Measurements from ENCODE around the gene ANXA11.

Gene ANXA11

GRCh38 chr10:80186364-80187012 lies 18.8 kb downstream of the ANXA11 start:
- TF ChIP-seq, protein P1, sequence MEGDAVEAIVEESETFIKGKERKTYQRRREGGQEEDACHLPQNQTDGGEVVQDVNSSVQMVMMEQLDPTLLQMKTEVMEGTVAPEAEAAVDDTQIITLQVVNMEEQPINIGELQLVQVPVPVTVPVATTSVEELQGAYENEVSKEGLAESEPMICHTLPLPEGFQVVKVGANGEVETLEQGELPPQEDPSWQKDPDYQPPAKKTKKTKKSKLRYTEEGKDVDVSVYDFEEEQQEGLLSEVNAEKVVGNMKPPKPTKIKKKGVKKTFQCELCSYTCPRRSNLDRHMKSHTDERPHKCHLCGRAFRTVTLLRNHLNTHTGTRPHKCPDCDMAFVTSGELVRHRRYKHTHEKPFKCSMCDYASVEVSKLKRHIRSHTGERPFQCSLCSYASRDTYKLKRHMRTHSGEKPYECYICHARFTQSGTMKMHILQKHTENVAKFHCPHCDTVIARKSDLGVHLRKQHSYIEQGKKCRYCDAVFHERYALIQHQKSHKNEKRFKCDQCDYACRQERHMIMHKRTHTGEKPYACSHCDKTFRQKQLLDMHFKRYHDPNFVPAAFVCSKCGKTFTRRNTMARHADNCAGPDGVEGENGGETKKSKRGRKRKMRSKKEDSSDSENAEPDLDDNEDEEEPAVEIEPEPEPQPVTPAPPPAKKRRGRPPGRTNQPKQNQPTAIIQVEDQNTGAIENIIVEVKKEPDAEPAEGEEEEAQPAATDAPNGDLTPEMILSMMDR (IDR thresholded peaks at IDR 0.05; ENCODE audit: low read depth, low read length) = no peak
- Histone ChIP-seq H3K9me3 (ENCODE audit: severe bottlenecking) (no peaks in the 10 kb centered on the region), H3K36me3 (no peaks in the 10 kb centered on the region; the same call in 1 of the 2 replicates), H3K27ac (no peak overlapping the region), H3K4me3 (ENCODE audit: low read depth, low read length) (no peak overlapping the region), H3K27me3 (ENCODE audit: insufficient read depth, low read depth, severe bottlenecking) (no peaks in the 10 kb centered on the region)
- no peak for DNase-seq

- Histone ChIP-seq H3K4me3 (ENCODE audit: low read depth, low read length) (no peak overlapping the region), H3K9me3 (ENCODE audit: severe bottlenecking) (no peaks in the 10 kb centered on the region), H3K27me3 (ENCODE audit: insufficient read depth, low read depth, severe bottlenecking) (no peaks in the 10 kb centered on the region), H3K36me3 (no peaks in the 10 kb centered on the region; the same call in 1 of the 2 replicates), H3K27ac (no peak overlapping the region)
- TF ChIP-seq, protein P1 (IDR thresholded peaks at IDR 0.05; ENCODE audit: low read depth, low read length) = no peak
- DNase-seq = no peak
Observed at GRCh38 chr10:80185578-80186299, 19.6 kb downstream of the ANXA11 start.

- Histone ChIP-seq H3K27ac (no peak overlapping the region), H3K36me3 (no peaks in the 10 kb centered on the region), H3K27me3 (ENCODE audit: insufficient read depth, low read depth, severe bottlenecking) (no peaks in the 10 kb centered on the region), H3K9me3 (ENCODE audit: severe bottlenecking) (no peaks in the 10 kb centered on the region), H3K4me3 (ENCODE audit: low read depth, low read length) (no peak overlapping the region)
- TF ChIP-seq, protein P1 (IDR thresholded peaks at IDR 0.05; ENCODE audit: low read depth, low read length) = no peak
- no peak for DNase-seq
Observed at GRCh38 chr10:80184291-80184690, 21.0 kb downstream of the ANXA11 start.

DNA sequence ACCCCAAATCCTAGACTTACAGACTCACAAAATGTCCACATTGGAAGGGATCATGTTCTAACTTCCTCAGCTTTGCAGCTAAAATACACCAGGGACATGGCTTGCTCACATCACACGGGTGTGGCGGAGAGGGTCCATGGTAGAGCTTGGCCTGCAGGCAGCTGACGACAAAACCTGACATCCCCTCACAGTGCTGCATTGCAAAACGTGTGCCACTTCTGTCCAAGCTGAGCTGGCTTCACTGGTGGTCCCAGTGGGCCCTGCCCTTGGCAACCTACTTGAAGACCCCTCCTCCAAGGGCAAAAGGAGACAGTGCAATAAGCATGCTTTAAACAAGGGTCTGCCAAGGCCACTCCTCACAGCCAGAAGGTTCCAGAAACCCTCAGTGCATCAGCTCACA lies 21.9 kb downstream of the ANXA11 start:
- no peaks in the 10 kb centered on the region for H3K27me3 ChIP-seq (ENCODE audit: insufficient read depth, low read depth, severe bottlenecking)
- no peak overlapping the region for H3K27ac ChIP-seq
- no peaks in the 10 kb centered on the region for H3K36me3 ChIP-seq
- TF ChIP-seq, protein P1 (IDR thresholded peaks at IDR 0.05; ENCODE audit: low read depth, low read length) = no peak
- DNase-seq = no peak
- H3K9me3 ChIP-seq (ENCODE audit: severe bottlenecking) = no peaks in the 10 kb centered on the region
- H3K4me3 ChIP-seq (ENCODE audit: low read depth, low read length) = no peak overlapping the region

- H3K9me3 ChIP-seq (ENCODE audit: severe bottlenecking) = no peaks in the 10 kb centered on the region
- H3K36me3 ChIP-seq = no peaks in the 10 kb centered on the region
- H3K27me3 ChIP-seq (ENCODE audit: insufficient read depth, low read depth, severe bottlenecking) = no peaks in the 10 kb centered on the region
- no peak overlapping the region for H3K27ac ChIP-seq
- TF ChIP-seq, protein P1 (IDR thresholded peaks at IDR 0.05; ENCODE audit: low read depth, low read length) = no peak
- no peak for DNase-seq
- H3K4me3 ChIP-seq (ENCODE audit: low read depth, low read length) = no peak overlapping the region
Observed at GRCh38 chr10:80182986-80183385, 22.4 kb downstream of the ANXA11 start.

Measured in WERI-Rb-1 (cell line).